ENCODE results near the gene GPX3. TPM values are rescaled to one million over a fixed set of nuclear protein-coding genes. Genes with fewer than 3 reads are reported as not detected.

The GPX3 gene
- polyA plus RNA-seq, 1 of the 3 experiments (the other 2 are of a cell fraction): 3.2 TPM

DNA sequence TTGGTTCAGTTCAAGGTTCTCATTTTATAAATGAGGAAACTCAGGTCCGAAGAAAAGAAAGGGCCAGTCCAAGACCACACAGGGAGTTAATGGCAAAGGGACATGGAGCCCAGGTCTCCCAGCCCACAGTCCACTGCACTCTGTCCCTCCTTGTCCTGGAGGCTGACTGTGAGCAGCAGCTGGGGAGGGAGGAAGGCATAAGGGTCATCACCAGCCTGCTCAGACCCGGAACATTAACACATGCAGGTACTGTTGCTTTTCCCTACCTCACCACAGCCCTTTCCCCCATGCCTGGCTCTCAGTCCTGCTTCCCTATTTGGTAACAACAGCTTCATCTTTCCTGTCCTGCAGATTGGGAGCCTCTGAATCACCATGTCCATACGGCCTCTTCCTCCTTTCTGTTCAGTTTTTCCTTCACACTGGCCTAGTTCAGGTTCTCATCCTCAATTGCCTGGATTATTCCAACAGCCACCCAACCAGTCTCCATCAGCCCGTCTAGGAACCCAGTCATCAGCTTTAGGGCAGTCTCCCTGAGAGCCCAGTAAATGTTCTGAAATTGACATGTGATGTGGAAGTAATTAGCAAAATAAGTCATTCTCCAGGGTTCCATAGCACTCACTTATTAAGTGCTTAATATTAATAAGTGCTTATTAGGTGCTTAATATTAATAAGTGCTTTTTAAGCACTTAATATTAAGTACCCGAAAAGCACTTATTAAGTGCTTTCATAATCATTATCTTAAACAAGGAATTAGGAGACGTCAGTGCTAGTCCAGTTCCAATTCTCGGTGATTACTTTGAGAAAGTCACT, 4.3 kb downstream of the GPX3 start:
- Histone ChIP-seq H3K4me1 (ENCODE audit: control insufficient read depth in 1 of 2, insufficient read depth in 2 of 2, low read depth in 1 of 2, low read length in 1 of 2) (peaks cover 0 to 8% of the 10 kb centered on the region in 2 experiments; a peak in 1 of 4 replicates), H3F3A (replicated peaks; ENCODE audit: insufficient read depth) (no peaks in the 10 kb centered on the region), H3K79me2 (ENCODE audit: insufficient read depth) (no peaks in the 10 kb centered on the region), H3K9ac (no peak overlapping the region), H3K36me3 (replicated peaks in 1 of 2; ENCODE audit: control insufficient read depth in 1 of 2, insufficient read depth in 2 of 2, low read length in 1 of 2) (peaks cover 7 to 12% of the 10 kb centered on the region in 2 experiments), H3K27ac (ENCODE audit: low read depth in 2 of 2, low read length in 1 of 2) (no peak overlapping the region), H3K9me3 (no peaks in the 10 kb centered on the region), H2AFZ (ENCODE audit: low read depth) (no peak overlapping the region), H3K9me2 (no peaks in the 10 kb centered on the region), H3K27me3 (ENCODE audit: insufficient read depth) (no peaks in the 10 kb centered on the region), H3K4me3 (ENCODE audit: low read depth in 2 of 2, low read length in 1 of 2) (no peak overlapping the region), H4K20me1 (ENCODE audit: insufficient read depth) (no peaks in the 10 kb centered on the region), H3K4me2 (no peak overlapping the region)
- 92% methylated on average over 7 of the region's 7 CpGs for WGBS (ENCODE audit: low lambda C conversion rate)
- no peak for TF ChIP-seq FOXM1 (IDR thresholded peaks at IDR 0.05; ENCODE audit: low read depth)
- POLR2A ChIA-PET: no interaction called here
- CTCF ChIA-PET: interaction anchor here (1.1 to 2.3 kb wide), 4 partner anchors 22 to 140 kb away, joined by 4 to 12 read pairs (median 6); no protein-coding TSS in a partner anchor
- no peak for DNase-seq

DNA sequence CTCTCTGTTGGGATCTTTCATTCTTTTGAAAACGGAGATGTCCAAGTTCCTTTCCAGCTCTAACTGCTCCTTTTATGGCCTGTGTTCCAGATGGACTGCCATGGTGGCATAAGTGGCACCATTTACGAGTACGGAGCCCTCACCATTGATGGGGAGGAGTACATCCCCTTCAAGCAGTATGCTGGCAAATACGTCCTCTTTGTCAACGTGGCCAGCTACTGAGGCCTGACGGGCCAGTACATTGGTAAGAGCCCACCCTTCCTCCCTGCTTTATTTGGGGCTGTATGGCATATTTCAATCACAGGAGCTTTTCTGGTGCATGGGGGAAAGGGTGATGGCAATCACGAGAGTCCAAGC, 4.8 kb downstream of the GPX3 start:
- no peak overlapping the region for H3K4me3 ChIP-seq (ENCODE audit: low read depth in 2 of 2, low read length in 1 of 2)
- ChIA-PET POLR2A (no interaction called here), CTCF (interaction anchor here (1.1 to 2.3 kb wide), 4 partner anchors 23 to 140 kb away, joined by 4 to 12 read pairs (median 6); no protein-coding TSS in a partner anchor)
- no peak overlapping the region for H3K9ac ChIP-seq
- no peak overlapping the region for H3K4me2 ChIP-seq
- no peaks in the 10 kb centered on the region for H3K9me2 ChIP-seq
- H2AFZ ChIP-seq (ENCODE audit: low read depth): no peak overlapping the region
- 94% methylated on average over 4 of the region's 7 CpGs for WGBS (ENCODE audit: low lambda C conversion rate)
- H3K27ac ChIP-seq (ENCODE audit: low read depth in 2 of 2, low read length in 1 of 2): no peak overlapping the region; a peak in 1 of 4 replicates
- H3K4me1 ChIP-seq (ENCODE audit: control insufficient read depth in 1 of 2, insufficient read depth in 2 of 2, low read depth in 1 of 2, low read length in 1 of 2): peaks cover 0 to 6% of the 10 kb centered on the region in 2 experiments; a peak in 1 of 4 replicates
- no peaks in the 10 kb centered on the region for H3K79me2 ChIP-seq (ENCODE audit: insufficient read depth)
- no peaks in the 10 kb centered on the region for H3K27me3 ChIP-seq (ENCODE audit: insufficient read depth)
- no peak for TF ChIP-seq POLR2AphosphoS5 (IDR thresholded peaks at IDR 0.05; ENCODE audit: low read depth, low read length)
- no peak for TF ChIP-seq CHD2 (IDR thresholded peaks at IDR 0.05; ENCODE audit: low read length, partially characterized antibody)
- TF ChIP-seq FOSL2 (IDR thresholded peaks at IDR 0.05; ENCODE audit: borderline replicate concordance, low read depth): no peak
- no peak for TF ChIP-seq FOXM1 (IDR thresholded peaks at IDR 0.05; ENCODE audit: low read depth)
- TF ChIP-seq JUND (IDR thresholded peaks at IDR 0.05): no peak
- TF ChIP-seq IRF3 (IDR thresholded peaks at IDR 0.05; ENCODE audit: low read depth, low read length): no peak
- TF ChIP-seq NFIC (IDR thresholded peaks at IDR 0.05; ENCODE audit: borderline replicate concordance): no peak
- TF ChIP-seq USF1 (IDR thresholded peaks at IDR 0.05; ENCODE audit: borderline replicate concordance, low read depth): no peak
- TF ChIP-seq MAX (IDR thresholded peaks at IDR 0.05; ENCODE audit: low read depth): no peak
- TF ChIP-seq RFX5 (IDR thresholded peaks at IDR 0.05; ENCODE audit: low read length): no peak
- no peak for TF ChIP-seq RCOR1 (IDR thresholded peaks at IDR 0.05; ENCODE audit: low read length)
- TF ChIP-seq, protein P1, sequence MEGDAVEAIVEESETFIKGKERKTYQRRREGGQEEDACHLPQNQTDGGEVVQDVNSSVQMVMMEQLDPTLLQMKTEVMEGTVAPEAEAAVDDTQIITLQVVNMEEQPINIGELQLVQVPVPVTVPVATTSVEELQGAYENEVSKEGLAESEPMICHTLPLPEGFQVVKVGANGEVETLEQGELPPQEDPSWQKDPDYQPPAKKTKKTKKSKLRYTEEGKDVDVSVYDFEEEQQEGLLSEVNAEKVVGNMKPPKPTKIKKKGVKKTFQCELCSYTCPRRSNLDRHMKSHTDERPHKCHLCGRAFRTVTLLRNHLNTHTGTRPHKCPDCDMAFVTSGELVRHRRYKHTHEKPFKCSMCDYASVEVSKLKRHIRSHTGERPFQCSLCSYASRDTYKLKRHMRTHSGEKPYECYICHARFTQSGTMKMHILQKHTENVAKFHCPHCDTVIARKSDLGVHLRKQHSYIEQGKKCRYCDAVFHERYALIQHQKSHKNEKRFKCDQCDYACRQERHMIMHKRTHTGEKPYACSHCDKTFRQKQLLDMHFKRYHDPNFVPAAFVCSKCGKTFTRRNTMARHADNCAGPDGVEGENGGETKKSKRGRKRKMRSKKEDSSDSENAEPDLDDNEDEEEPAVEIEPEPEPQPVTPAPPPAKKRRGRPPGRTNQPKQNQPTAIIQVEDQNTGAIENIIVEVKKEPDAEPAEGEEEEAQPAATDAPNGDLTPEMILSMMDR (IDR thresholded peaks at IDR 0.05): no peak
- no peak for TF ChIP-seq SIN3A (IDR thresholded peaks at IDR 0.05; ENCODE audit: borderline replicate concordance, low read depth, low read length)
- no peak for TF ChIP-seq YY1 (IDR thresholded peaks at IDR 0.05; ENCODE audit: low read depth)
- no peak for TF ChIP-seq GATA2 (CRISPR knock-in tag; IDR thresholded peaks at IDR 0.05)
- TF ChIP-seq RXRA (IDR thresholded peaks at IDR 0.05; ENCODE audit: borderline replicate concordance, low read depth): no peak
- TF ChIP-seq, protein P2, sequence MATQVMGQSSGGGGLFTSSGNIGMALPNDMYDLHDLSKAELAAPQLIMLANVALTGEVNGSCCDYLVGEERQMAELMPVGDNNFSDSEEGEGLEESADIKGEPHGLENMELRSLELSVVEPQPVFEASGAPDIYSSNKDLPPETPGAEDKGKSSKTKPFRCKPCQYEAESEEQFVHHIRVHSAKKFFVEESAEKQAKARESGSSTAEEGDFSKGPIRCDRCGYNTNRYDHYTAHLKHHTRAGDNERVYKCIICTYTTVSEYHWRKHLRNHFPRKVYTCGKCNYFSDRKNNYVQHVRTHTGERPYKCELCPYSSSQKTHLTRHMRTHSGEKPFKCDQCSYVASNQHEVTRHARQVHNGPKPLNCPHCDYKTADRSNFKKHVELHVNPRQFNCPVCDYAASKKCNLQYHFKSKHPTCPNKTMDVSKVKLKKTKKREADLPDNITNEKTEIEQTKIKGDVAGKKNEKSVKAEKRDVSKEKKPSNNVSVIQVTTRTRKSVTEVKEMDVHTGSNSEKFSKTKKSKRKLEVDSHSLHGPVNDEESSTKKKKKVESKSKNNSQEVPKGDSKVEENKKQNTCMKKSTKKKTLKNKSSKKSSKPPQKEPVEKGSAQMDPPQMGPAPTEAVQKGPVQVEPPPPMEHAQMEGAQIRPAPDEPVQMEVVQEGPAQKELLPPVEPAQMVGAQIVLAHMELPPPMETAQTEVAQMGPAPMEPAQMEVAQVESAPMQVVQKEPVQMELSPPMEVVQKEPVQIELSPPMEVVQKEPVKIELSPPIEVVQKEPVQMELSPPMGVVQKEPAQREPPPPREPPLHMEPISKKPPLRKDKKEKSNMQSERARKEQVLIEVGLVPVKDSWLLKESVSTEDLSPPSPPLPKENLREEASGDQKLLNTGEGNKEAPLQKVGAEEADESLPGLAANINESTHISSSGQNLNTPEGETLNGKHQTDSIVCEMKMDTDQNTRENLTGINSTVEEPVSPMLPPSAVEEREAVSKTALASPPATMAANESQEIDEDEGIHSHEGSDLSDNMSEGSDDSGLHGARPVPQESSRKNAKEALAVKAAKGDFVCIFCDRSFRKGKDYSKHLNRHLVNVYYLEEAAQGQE (IDR thresholded peaks at IDR 0.05; ENCODE audit: low read depth, low read length): no peak
- TF ChIP-seq, protein P3, sequence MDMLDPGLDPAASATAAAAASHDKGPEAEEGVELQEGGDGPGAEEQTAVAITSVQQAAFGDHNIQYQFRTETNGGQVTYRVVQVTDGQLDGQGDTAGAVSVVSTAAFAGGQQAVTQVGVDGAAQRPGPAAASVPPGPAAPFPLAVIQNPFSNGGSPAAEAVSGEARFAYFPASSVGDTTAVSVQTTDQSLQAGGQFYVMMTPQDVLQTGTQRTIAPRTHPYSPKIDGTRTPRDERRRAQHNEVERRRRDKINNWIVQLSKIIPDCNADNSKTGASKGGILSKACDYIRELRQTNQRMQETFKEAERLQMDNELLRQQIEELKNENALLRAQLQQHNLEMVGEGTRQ (IDR thresholded peaks at IDR 0.05; ENCODE audit: borderline replicate concordance, low read depth, low read length): no peak
- H3F3A ChIP-seq (replicated peaks; ENCODE audit: insufficient read depth): no peaks in the 10 kb centered on the region
- peaks cover 8 to 18% of the 10 kb centered on the region in 2 experiments for H3K36me3 ChIP-seq (replicated peaks in 1 of 2; ENCODE audit: control insufficient read depth in 1 of 2, insufficient read depth in 2 of 2, low read length in 1 of 2)
- no peaks in the 10 kb centered on the region for H4K20me1 ChIP-seq (ENCODE audit: insufficient read depth)
- no peaks in the 10 kb centered on the region for H3K9me3 ChIP-seq
- DNase-seq: no peak
